WTC11 (cell line): ENCODE results near the gene AR. TPM values are rescaled to one million over a fixed set of nuclear protein-coding genes. Genes with fewer than 3 reads are reported as not detected.

Experiments used
- ATAC-seq: fragments of 200-7000 bp; cut with Tn5 transposase; 2 replicates; pipeline ENCODE4 v1.10.0; 2021; ENCODE audit warnings: mild to moderate bottlenecking, moderate library complexity
- CTCF ChIA-PET: fragments of 300-600 bp; sonication (Branson Sonifier 250); formaldehyde crosslinking; loops from one replicate; lab custom pipeline; 2021; ENCODE audit warnings: antibody characterized with exemption; lab: Charles Lee
- POLR2A ChIA-PET: fragments of 350-600 bp; sonication (Branson Sonifier 250); formaldehyde crosslinking; loops from one replicate; lab custom pipeline; 2021; ENCODE audit warnings: antibody characterized with exemption; lab: Charles Lee
- DNase-seq: peaks from one replicate; pipeline ENCODE4 v3.0.0; 2021; ENCODE audit warnings: low spot score
- H3K27ac Mint-ChIP-seq: 2 replicates; pipeline ENCODE4 v1.8.0; 2021; ENCODE audit warnings: mixed read lengths
- H3K27me3 Mint-ChIP-seq: 2 replicates; pipeline ENCODE4 v1.8.0; 2021; ENCODE audit warnings: low read depth, mild to moderate bottlenecking, moderate library complexity, mixed read lengths
- H3K36me3 Mint-ChIP-seq: 2 replicates; pipeline ENCODE4 v1.8.0; 2021; ENCODE audit warnings: mixed read lengths
- H3K4me1 Mint-ChIP-seq: 2 replicates; pipeline ENCODE4 v1.8.0; 2022; ENCODE audit warnings: mixed read lengths
- H3K4me3 Mint-ChIP-seq: 2 replicates; pipeline ENCODE4 v1.8.0; 2021; ENCODE audit warnings: mild to moderate bottlenecking, moderate library complexity, mixed read lengths
- H3K9me3 Mint-ChIP-seq: 2 replicates; pipeline ENCODE4 v1.8.0; 2021; ENCODE audit warnings: mixed read lengths
- AR ChIP-seq: fragments of 250-450 bp; sonication (Bioruptor Pico); IDR thresholded peaks from 2 replicates; pipeline ENCODE4 v1.9.0; 2021; ENCODE audit warnings: mild to moderate bottlenecking
- ARID4B ChIP-seq: sonication (generic); formaldehyde crosslinking; IDR thresholded peaks from 2 replicates; pipeline ENCODE4 v1.8.0; 2023; ENCODE audit warnings: missing genetic modification reagents, mild to moderate bottlenecking, borderline replicate concordance
- CBFB ChIP-seq: sonication (generic); formaldehyde crosslinking; IDR thresholded peaks from 2 replicates; pipeline ENCODE4 v1.8.1; 2022; ENCODE audit warnings: mild to moderate bottlenecking, low read depth, missing genetic modification reagents
- CDX4 ChIP-seq: fragments of 250-450 bp; sonication (Bioruptor Pico); IDR thresholded peaks from 2 replicates; pipeline ENCODE4 v1.9.0; 2021; ENCODE audit warnings: moderate library complexity, mild to moderate bottlenecking, inconsistent platforms, borderline replicate concordance
- GRHL2 ChIP-seq: fragments of 250-450 bp; sonication (Bioruptor Pico); IDR thresholded peaks from 2 replicates; pipeline ENCODE4 v1.8.0; 2022; ENCODE audit warnings: mild to moderate bottlenecking, moderate library complexity; ENCODE audit not compliant: insufficient replicate concordance, severe bottlenecking
- IRF1 ChIP-seq: sonication (generic); formaldehyde crosslinking; IDR thresholded peaks from 2 replicates; pipeline ENCODE4 v1.8.0; 2023; ENCODE audit warnings: missing genetic modification reagents
- MLX ChIP-seq: sonication (generic); formaldehyde crosslinking; IDR thresholded peaks from 2 replicates; pipeline ENCODE4 v1.8.1; 2023; ENCODE audit warnings: mild to moderate bottlenecking, missing genetic modification reagents, moderate library complexity
- MYBL2 ChIP-seq: sonication (generic); formaldehyde crosslinking; IDR thresholded peaks from 2 replicates; pipeline ENCODE4 v1.8.1; 2023; ENCODE audit warnings: mild to moderate bottlenecking, moderate library complexity, missing genetic modification reagents
- NFATC4 ChIP-seq: fragments of 250-450 bp; sonication (Bioruptor Pico); IDR thresholded peaks from 2 replicates; pipeline ENCODE4 v1.9.0; 2021; ENCODE audit warnings: mild to moderate bottlenecking
- NR1H2 ChIP-seq: sonication (generic); formaldehyde crosslinking; IDR thresholded peaks from 2 replicates; pipeline ENCODE4 v1.9.0; 2021; ENCODE audit warnings: mild to moderate bottlenecking, moderate library complexity, missing genetic modification reagents
- PRDM15 ChIP-seq: sonication (generic); formaldehyde crosslinking; IDR thresholded peaks from 2 replicates; pipeline ENCODE4 v1.8.0; 2022; ENCODE audit warnings: missing genetic modification reagents
- TEAD4 ChIP-seq: sonication (generic); formaldehyde crosslinking; IDR thresholded peaks from 2 replicates; pipeline ENCODE4 v1.8.0; 2022; ENCODE audit warnings: mild to moderate bottlenecking, missing genetic modification reagents
- ZNF396 ChIP-seq: fragments of 250-450 bp; sonication (Bioruptor Pico); IDR thresholded peaks from 2 replicates; pipeline ENCODE4 v1.8.0; 2021; ENCODE audit warnings: mild to moderate bottlenecking, moderate library complexity, borderline replicate concordance
- ZNF425 ChIP-seq: fragments of 250-450 bp; sonication (Bioruptor Pico); conservative IDR thresholded peaks from 2 replicates; pipeline ENCODE4 v1.9.0; 2021; ENCODE audit warnings: mild to moderate bottlenecking
- ZNF512 ChIP-seq: sonication (generic); formaldehyde crosslinking; IDR thresholded peaks from 2 replicates; pipeline ENCODE4 v1.8.1; 2022; ENCODE audit warnings: missing genetic modification reagents, borderline replicate concordance
- ZNF671 ChIP-seq: fragments of 250-450 bp; sonication (Bioruptor Pico); IDR thresholded peaks from 2 replicates; pipeline ENCODE4 v1.8.0; 2021; ENCODE audit warnings: mild to moderate bottlenecking
- total RNA-seq: library from RNA; stranded (reverse); gene quantifications from 3 replicates; pipeline ENCODE4 v1.2.3, GENCODE V29; 2021

AR gene
- total RNA-seq, 1 experiment from 2014 or later = 10.3 TPM

GRCh38 chrX:67619253-67619652, 75.4 kb downstream of the AR start:
- H3K4me3 Mint-ChIP-seq = no peak overlapping the region
- H3K27me3 Mint-ChIP-seq = no peaks in the 10 kb centered on the region
- ChIA-PET CTCF (interaction anchor here (0.5 kb wide), 1 partner anchor 45 kb away, joined by 3 read pairs; no protein-coding TSS in a partner anchor), POLR2A (no interaction called here)
- TF ChIP-seq AR (CRISPR knock-in tag) = no peak
- TF ChIP-seq NR1H2 = no peak
- no peak for TF ChIP-seq TEAD4 (CRISPR knock-in tag)
- no peak for TF ChIP-seq ZNF512 (CRISPR knock-in tag)
- no peak for TF ChIP-seq PRDM15
- no peak for TF ChIP-seq ZNF671
- TF ChIP-seq CBFB (CRISPR knock-in tag) = no peak
- TF ChIP-seq ZNF425 (CRISPR knock-in tag) = no peak
- no peak for ATAC-seq
- H3K36me3 Mint-ChIP-seq = no peaks in the 10 kb centered on the region
- peaks cover 3% of the 10 kb centered on the region; the same call in 1 of the 2 replicates for H3K4me1 Mint-ChIP-seq
- H3K9me3 Mint-ChIP-seq = no peaks in the 10 kb centered on the region
- DNase-seq = no peak
- no peak overlapping the region for H3K27ac Mint-ChIP-seq

- POLR2A ChIA-PET = interaction anchor here (0.7 kb wide), 1 partner anchor 977 kb away, joined by 3 read pairs; no protein-coding TSS in a partner anchor
- CTCF ChIA-PET = no interaction called here
- ATAC-seq (no peak), DNase-seq (no peak)
- Mint-ChIP-seq H3K4me3 (no peak overlapping the region), H3K27ac (no peak overlapping the region), H3K9me3 (no peaks in the 10 kb centered on the region), H3K27me3 (no peaks in the 10 kb centered on the region), H3K4me1 (peaks cover 3% of the 10 kb centered on the region; the same call in 1 of the 2 replicates), H3K36me3 (no peaks in the 10 kb centered on the region)
- no peak for TF ChIP-seq MLX
- TF ChIP-seq IRF1 = no peak
- TF ChIP-seq MYBL2 (CRISPR knock-in tag) = no peak
- no peak for TF ChIP-seq GRHL2
- no peak for TF ChIP-seq ZNF396 (CRISPR knock-in tag)
- TF ChIP-seq NFATC4 (CRISPR knock-in tag) = no peak
- no peak for TF ChIP-seq CDX4 (CRISPR knock-in tag)
- no peak for TF ChIP-seq ARID4B (CRISPR knock-in tag)
Measured at GRCh38 chrX:67622053-67622585, 78.3 kb downstream of the AR start.
